Retinal pigment epithelial cell (primary cell): ENCODE results near the gene REM2.
A peak's percentile ranks its signal among the peaks of the same experiment; 100 is the strongest.

ENCODE experiments used
- DNase-seq: peaks from one replicate; pipeline ENCODE4 v3.0.0-alpha.2; 2010; ENCODE audit warnings: low read depth
- H3K4me3 ChIP-seq: 2 replicates; pipeline ENCODE4 v1.5.1; 2011; ENCODE audit warnings: mild to moderate bottlenecking, low read length, control low read depth, moderate library complexity
- TF ChIP-seq, protein P1 (sequence below): conservative IDR thresholded peaks from 2 replicates; pipeline ENCODE4 v1.5.1; 2011; ENCODE audit warnings: low read depth, low read length, control low read depth, inconsistent platforms

The REM2 gene

DNA sequence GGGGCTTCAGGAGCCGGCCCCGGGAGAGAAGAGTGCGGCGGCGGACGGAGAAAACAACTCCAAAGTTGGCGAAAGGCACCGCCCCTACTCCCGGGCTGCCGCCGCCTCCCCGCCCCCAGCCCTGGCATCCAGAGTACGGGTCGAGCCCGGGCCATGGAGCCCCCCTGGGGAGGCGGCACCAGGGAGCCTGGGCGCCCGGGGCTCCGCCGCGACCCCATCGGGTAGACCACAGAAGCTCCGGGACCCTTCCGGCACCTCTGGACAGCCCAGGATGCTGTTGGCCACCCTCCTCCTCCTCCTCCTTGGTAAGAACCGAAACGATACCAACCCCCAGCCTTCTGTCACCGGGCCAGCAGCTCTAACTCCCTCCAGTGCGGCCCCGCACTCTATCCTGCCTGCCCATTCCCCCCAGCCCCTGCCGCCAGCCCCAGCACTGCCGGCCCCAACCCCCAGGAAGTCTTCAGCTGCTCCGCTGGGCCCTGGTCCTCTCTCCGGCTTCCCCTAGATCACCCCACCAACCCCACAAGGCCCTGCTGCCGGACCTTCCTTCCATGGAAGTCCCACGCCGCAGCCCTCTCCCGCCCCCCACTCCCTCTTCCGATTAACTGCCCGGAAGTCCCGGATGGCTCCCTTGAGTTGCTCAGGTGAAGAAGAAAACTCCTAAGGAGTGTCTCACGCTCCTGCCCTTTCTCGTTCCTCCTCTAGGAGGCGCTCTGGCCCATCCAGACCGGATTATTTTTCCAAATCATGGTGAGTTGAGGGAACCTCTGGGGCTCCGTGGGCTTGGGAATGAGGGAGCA lies 10.8 kb upstream of the REM2 start:
- TF ChIP-seq, protein P1, sequence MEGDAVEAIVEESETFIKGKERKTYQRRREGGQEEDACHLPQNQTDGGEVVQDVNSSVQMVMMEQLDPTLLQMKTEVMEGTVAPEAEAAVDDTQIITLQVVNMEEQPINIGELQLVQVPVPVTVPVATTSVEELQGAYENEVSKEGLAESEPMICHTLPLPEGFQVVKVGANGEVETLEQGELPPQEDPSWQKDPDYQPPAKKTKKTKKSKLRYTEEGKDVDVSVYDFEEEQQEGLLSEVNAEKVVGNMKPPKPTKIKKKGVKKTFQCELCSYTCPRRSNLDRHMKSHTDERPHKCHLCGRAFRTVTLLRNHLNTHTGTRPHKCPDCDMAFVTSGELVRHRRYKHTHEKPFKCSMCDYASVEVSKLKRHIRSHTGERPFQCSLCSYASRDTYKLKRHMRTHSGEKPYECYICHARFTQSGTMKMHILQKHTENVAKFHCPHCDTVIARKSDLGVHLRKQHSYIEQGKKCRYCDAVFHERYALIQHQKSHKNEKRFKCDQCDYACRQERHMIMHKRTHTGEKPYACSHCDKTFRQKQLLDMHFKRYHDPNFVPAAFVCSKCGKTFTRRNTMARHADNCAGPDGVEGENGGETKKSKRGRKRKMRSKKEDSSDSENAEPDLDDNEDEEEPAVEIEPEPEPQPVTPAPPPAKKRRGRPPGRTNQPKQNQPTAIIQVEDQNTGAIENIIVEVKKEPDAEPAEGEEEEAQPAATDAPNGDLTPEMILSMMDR = peak; percentile 97
- no peak for DNase-seq

DNA sequence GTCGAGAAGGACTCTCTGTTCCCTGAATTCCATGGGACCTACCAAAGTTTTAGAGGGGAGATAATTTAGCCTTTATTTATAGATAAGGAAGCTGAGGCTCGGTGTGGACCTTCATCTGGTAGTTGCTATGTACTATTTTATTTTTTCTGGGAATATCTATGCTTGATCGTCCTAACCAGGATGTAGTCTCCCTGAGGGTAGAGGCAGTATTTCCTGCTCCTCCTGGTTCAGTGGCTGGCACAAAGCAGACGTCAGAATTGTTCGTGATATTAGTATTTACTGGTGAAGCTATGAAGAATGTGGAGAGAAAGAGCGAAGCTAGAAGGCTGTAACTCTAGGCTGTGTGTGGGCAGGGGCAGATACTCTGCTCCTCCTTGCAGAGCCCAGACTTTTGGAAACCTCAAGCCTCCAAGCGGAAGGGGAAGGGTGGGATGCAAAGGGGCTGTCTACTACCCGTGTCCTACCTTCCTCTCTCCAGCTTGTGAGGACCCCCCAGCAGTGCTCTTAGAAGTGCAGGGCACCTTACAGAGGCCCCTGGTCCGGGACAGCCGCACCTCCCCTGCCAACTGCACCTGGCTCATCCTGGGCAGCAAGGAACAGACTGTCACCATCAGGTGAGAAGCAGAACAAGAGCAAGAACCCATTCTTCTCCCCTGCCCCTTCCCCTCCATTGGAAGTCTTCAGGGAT lies 10.0 kb upstream of the REM2 start:
- no peak for DNase-seq
- TF ChIP-seq, protein P1 = no peak
- H3K4me3 ChIP-seq = peak overlapping the region; percentile 85

More for the DNA sequence above, 10.8 kb upstream of the REM2 start:
- peak overlapping the region; percentile 85 for H3K4me3 ChIP-seq

DNA sequence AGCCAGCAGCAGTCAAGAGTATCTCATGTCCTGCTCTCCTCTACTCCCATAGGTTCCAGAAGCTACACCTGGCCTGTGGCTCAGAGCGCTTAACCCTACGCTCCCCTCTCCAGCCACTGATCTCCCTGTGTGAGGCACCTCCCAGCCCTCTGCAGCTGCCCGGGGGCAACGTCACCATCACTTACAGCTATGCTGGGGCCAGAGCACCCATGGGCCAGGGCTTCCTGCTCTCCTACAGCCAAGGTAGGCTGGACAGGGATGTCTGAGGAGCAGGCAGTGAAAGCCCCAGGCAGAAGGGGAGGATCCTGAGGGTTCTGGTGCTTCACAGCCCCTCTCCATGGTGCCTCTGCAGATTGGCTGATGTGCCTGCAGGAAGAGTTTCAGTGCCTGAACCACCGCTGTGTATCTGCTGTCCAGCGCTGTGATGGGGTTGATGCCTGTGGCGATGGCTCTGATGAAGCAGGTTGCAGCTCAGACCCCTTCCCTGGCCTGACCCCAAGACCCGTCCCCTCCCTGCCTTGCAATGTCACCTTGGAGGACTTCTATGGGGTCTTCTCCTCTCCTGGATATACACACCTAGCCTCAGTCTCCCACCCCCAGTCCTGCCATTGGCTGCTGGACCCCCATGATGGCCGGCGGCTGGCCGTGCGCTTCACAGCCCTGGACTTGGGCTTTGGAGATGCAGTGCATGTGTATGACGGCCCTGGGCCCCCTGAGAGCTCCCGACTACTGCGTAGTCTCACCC lies 7.8 kb upstream of the REM2 start:
- no peak for DNase-seq
- H3K4me3 ChIP-seq = no peak overlapping the region
- TF ChIP-seq, protein P1 = no peak

DNA sequence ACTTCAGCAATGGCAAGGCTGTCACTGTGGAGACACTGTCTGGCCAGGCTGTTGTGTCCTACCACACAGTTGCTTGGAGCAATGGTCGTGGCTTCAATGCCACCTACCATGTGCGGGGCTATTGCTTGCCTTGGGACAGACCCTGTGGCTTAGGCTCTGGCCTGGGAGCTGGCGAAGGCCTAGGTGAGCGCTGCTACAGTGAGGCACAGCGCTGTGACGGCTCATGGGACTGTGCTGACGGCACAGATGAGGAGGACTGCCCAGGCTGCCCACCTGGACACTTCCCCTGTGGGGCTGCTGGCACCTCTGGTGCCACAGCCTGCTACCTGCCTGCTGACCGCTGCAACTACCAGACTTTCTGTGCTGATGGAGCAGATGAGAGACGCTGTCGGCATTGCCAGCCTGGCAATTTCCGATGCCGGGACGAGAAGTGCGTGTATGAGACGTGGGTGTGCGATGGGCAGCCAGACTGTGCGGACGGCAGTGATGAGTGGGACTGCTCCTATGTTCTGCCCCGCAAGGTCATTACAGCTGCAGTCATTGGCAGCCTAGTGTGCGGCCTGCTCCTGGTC lies 7.2 kb upstream of the REM2 start:
- TF ChIP-seq, protein P1 = no peak
- H3K4me3 ChIP-seq = no peak overlapping the region
- no peak for DNase-seq

GRCh38 chr14:22877000-22877501 lies 6.0 kb upstream of the REM2 start:
- H3K4me3 ChIP-seq = no peak overlapping the region
- DNase-seq = no peak
- TF ChIP-seq, protein P1 = no peak

DNA sequence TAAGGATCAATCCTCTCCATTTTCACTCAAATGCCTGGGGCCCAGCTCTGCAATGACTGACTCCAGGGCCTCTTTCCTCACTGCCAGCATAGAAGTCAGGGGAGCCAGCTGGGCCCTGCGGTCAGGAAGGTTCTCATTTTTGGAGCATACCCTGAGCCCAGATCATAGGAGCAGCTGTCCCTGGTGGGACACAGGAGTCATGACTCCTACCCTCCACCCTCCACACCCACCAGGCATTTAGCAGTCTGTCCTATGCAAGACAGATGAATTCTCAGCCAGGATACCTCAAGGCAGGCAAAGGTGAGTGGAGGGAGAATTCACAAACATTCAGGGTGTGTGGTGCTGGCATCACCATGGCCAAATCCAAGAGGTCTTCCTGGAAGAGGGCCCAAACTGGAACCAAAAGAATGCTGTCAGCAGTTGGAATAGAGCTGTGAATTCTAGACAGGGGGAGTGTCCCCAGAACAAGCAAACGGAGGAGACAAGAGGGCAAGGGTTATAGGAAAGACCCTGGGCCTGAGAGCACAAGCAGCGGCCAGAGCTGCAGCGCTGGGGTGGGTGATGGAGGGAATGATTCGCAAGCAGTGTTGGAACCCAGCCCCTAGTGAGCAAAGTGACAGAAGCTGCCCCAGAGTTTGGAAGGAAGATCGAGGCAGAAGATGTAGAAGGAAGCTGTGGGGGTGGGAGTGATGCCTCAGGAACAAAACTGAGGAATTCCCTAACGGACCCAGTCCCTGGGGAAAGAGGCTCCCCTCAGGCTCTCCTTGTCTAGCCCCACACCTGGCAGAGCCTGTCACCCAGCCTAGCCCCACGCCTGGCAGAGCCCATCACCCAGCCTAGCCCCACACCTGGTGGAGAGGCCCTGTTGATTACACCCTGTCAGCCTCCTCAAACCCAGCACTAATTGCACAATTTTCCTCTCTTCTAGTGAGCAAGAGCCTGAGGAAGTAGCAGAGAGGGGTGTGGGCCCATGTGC lies 4.5 kb upstream of the REM2 start:
- no peak for DNase-seq
- no peak overlapping the region for H3K4me3 ChIP-seq
- TF ChIP-seq, protein P1 = no peak
